Dermis blood vessel endothelial cell (primary cell): Measurements from ENCODE around the gene DEXI. TPM values are rescaled to one million over a fixed set of nuclear protein-coding genes. Genes with fewer than 3 reads are reported as not detected.

ENCODE experiments used
- DNase-seq: peaks from one replicate; pipeline ENCODE4 v3.0.0; 2010
- total RNA-seq: library from RNA; depleted of rRNA; stranded (reverse); fragments of >200 nt; gene quantifications from 2 replicates; pipeline ENCODE4 v1.2.3, GENCODE V29; 2014

The DEXI gene
- total RNA-seq, 1 donor from 2014 or later = 65.3 TPM

GRCh38 chr16:10892782-10893318 lies 49.4 kb downstream of the DEXI start:
- DNase-seq = no peak

GRCh38 chr16:10889855-10890254 lies 52.4 kb downstream of the DEXI start:
- DNase-seq = no peak

GRCh38 chr16:10888320-10888937 lies 53.8 kb downstream of the DEXI start:
- no peak for DNase-seq

GRCh38 chr16:10885246-10885645 lies 57.0 kb downstream of the DEXI start:
- no peak for DNase-seq

GRCh38 chr16:10883004-10883403 lies 59.3 kb downstream of the DEXI start:
- DNase-seq = no peak

- no peak for DNase-seq
These were observed 60.7 kb downstream of the DEXI start for GRCh38 chr16:10881479-10882030.

- no peak for DNase-seq
These were observed 61.4 kb downstream of the DEXI start for GRCh38 chr16:10880594-10881452.

GRCh38 chr16:10879681-10880589 lies 62.3 kb downstream of the DEXI start:
- DNase-seq = no peak

Other genes starting within 250 kb of the DEXI start
- gene TEKT5, start 247.5 kb downstream of the DEXI start, total RNA-seq = not detected in 2 replicates
- gene NUBP1, start 198.6 kb downstream of the DEXI start, total RNA-seq = 34.4 and 42.4 TPM in 2 replicates
- gene TVP23A, start 123.7 kb downstream of the DEXI start, total RNA-seq = not detected in 2 replicates
- under 0.01 and 0.28 TPM in 2 replicates for gene CIITA, start 65.3 kb downstream of the DEXI start, total RNA-seq
- gene CLEC16A, start 2.1 kb upstream of the DEXI start, total RNA-seq = 22.1 and 22.8 TPM in 2 replicates